GM12801 (cell line): ENCODE measurements around the gene SC5D.

Experiments
- TF ChIP-seq, protein P1 (sequence below): IDR thresholded peaks from one replicate; pipeline ENCODE4 v1.5.1; 2011; ENCODE audit warnings: control low read depth; ENCODE audit not compliant: insufficient read length; ENCODE audit errors: extremely low read depth

SC5D gene

DNA sequence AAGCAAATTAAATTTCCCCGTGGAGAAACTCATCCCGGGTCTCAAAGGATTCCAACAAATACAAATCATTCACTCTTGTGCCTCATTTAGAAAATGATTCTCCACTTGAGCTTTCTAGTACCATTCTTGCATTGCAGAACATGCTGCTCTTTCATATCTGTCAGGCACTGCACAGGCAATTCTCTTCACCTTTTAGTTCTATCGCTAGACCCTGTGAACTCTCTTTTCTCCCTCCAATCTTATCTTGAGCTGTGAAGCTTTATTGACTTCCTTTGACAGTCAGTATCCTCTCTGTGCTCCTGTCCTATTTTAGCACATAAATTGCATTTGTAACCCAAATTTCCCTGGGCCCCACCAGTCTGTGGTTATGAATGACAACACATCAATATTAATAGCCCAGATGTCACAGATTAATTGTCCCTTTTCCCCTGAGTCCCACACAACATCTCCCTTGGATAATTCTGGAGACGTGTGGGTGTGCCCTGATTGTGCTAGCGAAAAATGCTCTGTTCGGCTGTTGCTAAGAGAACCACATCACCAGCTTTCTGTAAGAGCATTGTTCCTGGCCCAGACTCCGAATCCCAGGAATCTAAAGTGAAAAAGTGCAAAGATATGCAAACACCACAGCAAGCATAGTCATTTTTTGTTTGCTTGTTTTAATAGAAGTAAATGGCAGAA lies 22.4 kb upstream of the SC5D start:
- TF ChIP-seq, protein P1, sequence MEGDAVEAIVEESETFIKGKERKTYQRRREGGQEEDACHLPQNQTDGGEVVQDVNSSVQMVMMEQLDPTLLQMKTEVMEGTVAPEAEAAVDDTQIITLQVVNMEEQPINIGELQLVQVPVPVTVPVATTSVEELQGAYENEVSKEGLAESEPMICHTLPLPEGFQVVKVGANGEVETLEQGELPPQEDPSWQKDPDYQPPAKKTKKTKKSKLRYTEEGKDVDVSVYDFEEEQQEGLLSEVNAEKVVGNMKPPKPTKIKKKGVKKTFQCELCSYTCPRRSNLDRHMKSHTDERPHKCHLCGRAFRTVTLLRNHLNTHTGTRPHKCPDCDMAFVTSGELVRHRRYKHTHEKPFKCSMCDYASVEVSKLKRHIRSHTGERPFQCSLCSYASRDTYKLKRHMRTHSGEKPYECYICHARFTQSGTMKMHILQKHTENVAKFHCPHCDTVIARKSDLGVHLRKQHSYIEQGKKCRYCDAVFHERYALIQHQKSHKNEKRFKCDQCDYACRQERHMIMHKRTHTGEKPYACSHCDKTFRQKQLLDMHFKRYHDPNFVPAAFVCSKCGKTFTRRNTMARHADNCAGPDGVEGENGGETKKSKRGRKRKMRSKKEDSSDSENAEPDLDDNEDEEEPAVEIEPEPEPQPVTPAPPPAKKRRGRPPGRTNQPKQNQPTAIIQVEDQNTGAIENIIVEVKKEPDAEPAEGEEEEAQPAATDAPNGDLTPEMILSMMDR, result no peak

DNA sequence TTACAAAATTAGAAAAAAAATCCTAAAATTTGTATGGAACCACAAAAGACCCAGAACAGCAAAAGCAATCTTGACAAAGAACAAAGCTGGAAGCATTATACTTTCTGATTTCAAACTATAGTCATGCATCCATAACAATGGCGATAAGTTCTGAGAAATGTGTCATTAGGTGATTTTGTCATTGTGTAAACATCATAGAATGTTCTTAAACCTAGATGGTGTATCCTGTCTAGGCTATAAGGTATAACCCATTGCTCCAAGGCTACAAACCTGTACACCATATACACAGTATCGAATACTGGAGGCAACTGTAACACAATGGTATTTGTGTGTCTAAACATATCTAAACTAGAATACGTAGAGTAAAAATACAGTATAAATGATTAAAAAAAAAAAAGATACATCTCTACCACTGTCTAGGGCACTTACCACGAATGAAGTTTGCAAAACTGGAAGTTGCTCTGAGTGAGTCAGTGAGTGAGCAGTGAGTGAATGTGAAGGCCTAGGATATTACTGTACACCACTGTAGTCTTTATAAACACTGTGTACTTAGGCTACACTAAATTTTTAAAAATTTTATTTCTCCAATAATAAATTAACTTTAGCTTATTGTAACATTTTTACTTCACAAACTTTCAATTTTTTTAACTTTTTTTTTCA lies 18.1 kb upstream of the SC5D start:
- TF ChIP-seq, protein P1, result no peak

DNA sequence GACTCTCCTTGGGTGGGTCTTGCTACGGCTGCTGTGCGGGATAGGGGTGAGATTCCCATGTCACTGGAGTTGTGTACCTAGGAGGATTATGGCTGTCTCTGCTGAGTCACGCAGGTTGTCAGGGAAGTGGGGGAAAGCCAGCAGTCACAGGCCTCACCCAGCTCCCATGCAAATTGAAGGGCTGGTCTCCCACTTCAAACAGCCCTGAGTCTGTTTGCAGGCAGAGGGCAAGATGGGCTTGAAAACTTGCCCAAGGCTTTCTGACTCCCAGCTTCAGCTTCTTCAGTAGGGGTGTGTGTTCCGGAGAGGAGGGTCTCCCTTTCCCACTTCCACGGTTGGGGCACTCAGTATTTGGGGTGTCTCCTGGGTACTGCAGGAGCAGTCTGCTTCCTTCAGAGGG lies 10.9 kb upstream of the SC5D start:
- TF ChIP-seq, protein P1, result no peak

DNA sequence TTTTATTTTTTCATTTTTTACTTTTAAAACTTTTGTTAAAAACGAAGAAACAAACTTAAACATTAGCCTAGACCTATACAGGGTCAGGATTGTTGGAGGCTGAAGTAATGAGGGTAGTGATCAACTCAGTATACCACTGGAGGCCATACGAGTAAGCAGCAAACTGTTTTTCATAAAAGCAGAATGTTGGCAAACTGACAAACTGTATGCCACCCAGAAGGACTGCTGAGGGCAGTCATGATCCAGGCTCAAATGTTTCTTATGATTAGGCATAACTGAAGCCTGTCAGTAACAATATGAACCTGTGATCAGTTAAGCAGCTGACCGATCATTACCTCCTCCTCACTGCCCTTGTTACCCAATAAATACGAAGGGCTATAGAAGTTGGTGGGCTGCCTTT lies 10.2 kb upstream of the SC5D start:
- TF ChIP-seq, protein P1, result no peak

DNA sequence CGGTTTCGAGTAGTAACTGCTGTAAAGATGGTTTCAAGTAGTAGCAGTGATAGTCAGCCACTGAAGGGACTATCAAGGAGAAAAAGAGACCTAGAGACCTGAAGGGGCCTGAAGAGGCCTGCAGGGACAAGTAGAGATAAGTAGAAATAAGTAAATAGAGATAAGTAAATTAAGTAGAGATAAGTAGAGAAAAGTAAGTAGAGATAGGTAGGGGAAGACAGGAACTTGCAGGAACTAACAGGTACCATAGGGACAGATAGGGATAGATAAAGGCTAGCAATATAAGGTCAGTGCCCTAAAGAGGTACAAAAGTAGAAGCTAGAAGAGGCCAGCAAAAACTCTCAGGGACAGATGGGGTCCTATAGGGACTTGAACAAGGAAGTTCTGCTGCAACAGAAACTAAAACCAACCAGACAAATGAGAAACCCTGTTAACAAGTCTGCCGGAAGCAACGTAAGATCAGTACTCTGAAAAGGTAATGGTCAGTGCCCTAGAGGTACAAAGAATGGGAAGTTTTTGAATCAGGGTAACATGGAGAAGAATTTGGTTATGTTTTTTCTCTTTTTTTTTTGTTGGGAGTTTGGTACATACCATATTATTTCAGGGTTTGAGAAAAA lies 9.6 kb upstream of the SC5D start:
- TF ChIP-seq, protein P1, result no peak

DNA sequence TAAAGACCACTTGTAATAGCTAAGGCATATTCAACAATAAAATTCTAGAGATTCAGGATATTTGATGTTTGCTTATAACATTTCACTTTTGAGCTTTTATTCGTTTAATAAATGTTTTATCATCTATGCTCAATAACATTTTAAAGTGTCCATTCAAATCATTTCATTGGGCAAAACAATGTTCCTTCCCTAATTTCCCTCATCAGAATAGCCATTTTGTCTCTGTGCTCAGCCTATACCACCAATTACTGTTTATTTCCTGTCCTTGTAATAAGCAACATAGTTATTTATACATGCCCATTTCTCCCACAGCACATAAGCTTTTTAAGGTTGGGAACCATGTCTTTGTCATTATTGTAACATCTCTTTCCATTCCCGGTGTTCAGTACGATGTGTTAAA lies 1.3 kb upstream of the SC5D start:
- TF ChIP-seq, protein P1, result no peak

DNA sequence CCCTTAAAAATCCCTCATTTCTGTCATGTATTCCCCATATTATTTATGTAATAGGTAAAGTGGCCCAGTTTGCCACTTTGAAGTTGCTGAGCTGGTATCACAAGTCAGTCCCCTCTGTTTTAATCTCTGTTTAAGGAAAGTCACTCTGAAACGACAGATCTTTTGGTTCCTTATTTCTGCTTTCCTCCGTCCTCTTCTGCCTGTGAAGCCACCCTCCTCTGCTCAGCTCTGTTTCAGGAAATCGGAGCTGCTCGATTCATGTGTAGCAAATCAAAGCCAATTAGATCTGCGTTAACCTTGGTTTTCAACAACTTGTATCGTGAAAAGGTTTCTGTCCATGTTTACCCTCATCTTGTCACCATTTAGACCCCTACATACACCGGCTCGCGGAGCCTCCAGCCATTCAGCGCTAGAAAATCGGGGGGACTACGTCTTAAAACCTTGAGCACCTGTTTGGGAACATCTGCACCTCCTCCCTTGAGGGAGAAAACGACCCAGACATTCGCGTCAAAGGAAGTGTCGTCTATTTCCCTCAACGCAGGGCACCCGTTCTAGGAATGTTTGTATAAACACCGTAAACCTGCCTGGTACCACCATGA lies 576 bp upstream of the SC5D start:
- TF ChIP-seq, protein P1, result no peak
